Measurements from ENCODE around the gene CDH23. TPM values are rescaled to one million over a fixed set of nuclear protein-coding genes. Genes with fewer than 3 reads are reported as not detected.

CDH23 gene
- total RNA-seq, 1 donor from 2014 or later = 0.29 TPM

GRCh38 chr10:71645185-71645584 lies 248.5 kb downstream of the CDH23 start:
- ChIA-PET POLR2A (no interaction called here), CTCF (no interaction called here)
- no peak for ATAC-seq (ENCODE audit: low read depth)
- TF ChIP-seq, protein P1, sequence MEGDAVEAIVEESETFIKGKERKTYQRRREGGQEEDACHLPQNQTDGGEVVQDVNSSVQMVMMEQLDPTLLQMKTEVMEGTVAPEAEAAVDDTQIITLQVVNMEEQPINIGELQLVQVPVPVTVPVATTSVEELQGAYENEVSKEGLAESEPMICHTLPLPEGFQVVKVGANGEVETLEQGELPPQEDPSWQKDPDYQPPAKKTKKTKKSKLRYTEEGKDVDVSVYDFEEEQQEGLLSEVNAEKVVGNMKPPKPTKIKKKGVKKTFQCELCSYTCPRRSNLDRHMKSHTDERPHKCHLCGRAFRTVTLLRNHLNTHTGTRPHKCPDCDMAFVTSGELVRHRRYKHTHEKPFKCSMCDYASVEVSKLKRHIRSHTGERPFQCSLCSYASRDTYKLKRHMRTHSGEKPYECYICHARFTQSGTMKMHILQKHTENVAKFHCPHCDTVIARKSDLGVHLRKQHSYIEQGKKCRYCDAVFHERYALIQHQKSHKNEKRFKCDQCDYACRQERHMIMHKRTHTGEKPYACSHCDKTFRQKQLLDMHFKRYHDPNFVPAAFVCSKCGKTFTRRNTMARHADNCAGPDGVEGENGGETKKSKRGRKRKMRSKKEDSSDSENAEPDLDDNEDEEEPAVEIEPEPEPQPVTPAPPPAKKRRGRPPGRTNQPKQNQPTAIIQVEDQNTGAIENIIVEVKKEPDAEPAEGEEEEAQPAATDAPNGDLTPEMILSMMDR (IDR thresholded peaks at IDR 0.05) = no peak
- peaks cover 32% of the 10 kb centered on the region for H3K4me1 Mint-ChIP-seq
- DNase-seq = no peak
- intact Hi-C loops (cut with micrococcal nuclease) = no loop called here
- peak overlapping the region; percentile 51 for H3K27ac Mint-ChIP-seq
- no peaks in the 10 kb centered on the region for H3K9me3 Mint-ChIP-seq
- no peak overlapping the region for H3K4me3 Mint-ChIP-seq
- no peaks in the 10 kb centered on the region for H3K27me3 Mint-ChIP-seq
- no peaks in the 10 kb centered on the region for H3K36me3 Mint-ChIP-seq (ENCODE audit: low read depth)

- ATAC-seq (ENCODE audit: low read depth) (no peak), DNase-seq (no peak)
- TF ChIP-seq, protein P1 (IDR thresholded peaks at IDR 0.05) = no peak
- Mint-ChIP-seq H3K9me3 (no peaks in the 10 kb centered on the region), H3K4me1 (peaks cover 34% of the 10 kb centered on the region), H3K4me3 (no peak overlapping the region), H3K27me3 (no peaks in the 10 kb centered on the region), H3K27ac (no peak overlapping the region), H3K36me3 (ENCODE audit: low read depth) (no peaks in the 10 kb centered on the region)
- intact Hi-C loops (cut with micrococcal nuclease) = no loop called here
- ChIA-PET POLR2A (no interaction called here), CTCF (no interaction called here)
Observed at GRCh38 chr10:71646037-71646436, 249.3 kb downstream of the CDH23 start.

- Mint-ChIP-seq H3K4me1 (peaks cover 34% of the 10 kb centered on the region), H3K36me3 (ENCODE audit: low read depth) (no peaks in the 10 kb centered on the region), H3K27me3 (no peaks in the 10 kb centered on the region), H3K4me3 (no peak overlapping the region), H3K9me3 (no peaks in the 10 kb centered on the region), H3K27ac (no peak overlapping the region)
- POLR2A ChIA-PET = no interaction called here
- CTCF ChIA-PET = no interaction called here
- intact Hi-C loops (cut with micrococcal nuclease) = no loop called here
- TF ChIP-seq, protein P1 (IDR thresholded peaks at IDR 0.05) = no peak
- ATAC-seq (ENCODE audit: low read depth) = no peak
- DNase-seq = no peak
Observed at GRCh38 chr10:71646592-71647292, 250.0 kb downstream of the CDH23 start.

DNA sequence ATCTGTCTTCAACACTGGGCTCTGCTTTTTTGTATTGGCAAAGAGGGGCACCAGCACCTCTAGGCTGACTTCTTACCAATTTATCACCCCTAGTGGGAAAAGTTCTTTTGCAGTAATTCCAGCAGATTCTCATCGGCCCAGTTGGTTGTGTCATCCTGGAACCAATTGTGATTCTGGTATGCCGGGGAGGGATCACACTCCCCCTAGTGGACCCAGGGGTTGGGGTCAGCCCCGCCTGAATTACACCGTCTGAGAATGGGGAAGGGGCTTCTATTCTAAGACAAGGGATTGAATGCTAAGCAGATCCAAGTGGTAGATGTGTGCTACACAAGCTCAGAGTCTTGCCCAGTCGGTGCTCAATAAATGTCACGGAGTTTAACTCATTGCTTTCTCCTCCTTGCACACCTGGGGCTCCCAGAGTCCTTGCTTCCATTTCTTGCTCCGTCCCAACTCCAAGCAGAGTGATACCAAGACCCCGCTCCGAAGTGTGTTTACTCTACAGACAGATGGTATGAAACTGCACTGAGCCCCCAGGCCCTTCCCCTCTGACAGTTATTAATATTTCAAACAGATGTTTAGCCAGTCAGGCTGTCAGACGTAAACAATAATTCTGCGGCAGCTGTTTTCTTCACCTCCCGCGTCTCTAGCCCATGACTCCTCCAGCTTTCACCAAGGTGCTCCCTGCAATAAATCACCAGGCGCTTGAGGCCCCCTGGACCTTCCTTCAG lies 251.0 kb downstream of the CDH23 start:
- no peak overlapping the region for H3K27ac Mint-ChIP-seq
- H3K4me3 Mint-ChIP-seq = no peak overlapping the region
- CTCF ChIA-PET = interaction anchor here (0.6 kb wide), 1 partner anchor 93 kb away, joined by 3 read pairs; no protein-coding TSS in a partner anchor

More for the DNA sequence above, 251.0 kb downstream of the CDH23 start:
- H3K4me1 Mint-ChIP-seq = peaks cover 34% of the 10 kb centered on the region
- TF ChIP-seq, protein P1 (IDR thresholded peaks at IDR 0.05) = no peak
- ATAC-seq (ENCODE audit: low read depth) (no peak), DNase-seq (no peak)
- no peaks in the 10 kb centered on the region for H3K9me3 Mint-ChIP-seq
- intact Hi-C loops (cut with micrococcal nuclease) = no loop called here
- H3K27me3 Mint-ChIP-seq = no peaks in the 10 kb centered on the region
- H3K36me3 Mint-ChIP-seq (ENCODE audit: low read depth) = no peaks in the 10 kb centered on the region
- POLR2A ChIA-PET = no interaction called here

Measured in activated B cell treated with CpG ODN at 0.5 μM for 24 hours (primary cell).